Tongue (tissue), 2 donors: Measurements from ENCODE around the gene ZNF560. TPM values are rescaled to one million over a fixed set of nuclear protein-coding genes. Genes with fewer than 3 reads are reported as not detected.
A peak's percentile ranks its signal among the peaks of the same experiment; 100 is the strongest.
"Not testable (repeated sequence)": the region's sequence is repeated elsewhere in the genome, so short reads cannot be mapped to it uniquely, and the experiment has no call there.

Experiments
- DNase-seq: peaks from one replicate; pipeline ENCODE4 v3.0.0-alpha.2; 2015
- total RNA-seq: library from RNA; depleted of rRNA; stranded (reverse); fragments of >200 nt; gene quantifications from one replicate; pipeline ENCODE4 v1.2.3, GENCODE V29; 2014

The ZNF560 gene
- total RNA-seq, result not detected

GRCh38 chr19:9498183-9498902, at the start of gene ZNF560:
TSS of gene ZNF560 (minus strand) at chr19:9498616. CDS start at chr19:9475313, 23,303 bp downstream.
- DNase-seq, result no peak

GRCh38 chr19:9547870-9548269, 49.5 kb upstream of the ZNF560 start:
- DNase-seq, result no peak

- not testable (repeated sequence) for DNase-seq
Observed at GRCh38 chr19:9541281-9541680, 42.9 kb upstream of the ZNF560 start.

GRCh38 chr19:9539921-9540320, 41.5 kb upstream of the ZNF560 start:
- DNase-seq, result not testable (repeated sequence)

GRCh38 chr19:9539201-9539600, 40.8 kb upstream of the ZNF560 start:
- DNase-seq, result not testable (repeated sequence)

- DNase-seq, result peak; percentile 97
Observed at GRCh38 chr19:9538183-9539058, 40.0 kb upstream of the ZNF560 start, which contains the start of gene ZNF426. TSS of gene ZNF426 (minus strand) at chr19:9538645. CDS start at chr19:9536232, 2,413 bp downstream.

- no peak for DNase-seq
Observed at GRCh38 chr19:9535934-9536333, 37.5 kb upstream of the ZNF560 start.

- DNase-seq, result no peak
Observed at GRCh38 chr19:9531933-9532332, 33.5 kb upstream of the ZNF560 start.

GRCh38 chr19:9528757-9529336, 30.4 kb upstream of the ZNF560 start:
- no peak for DNase-seq

GRCh38 chr19:9523885-9524474, 25.6 kb upstream of the ZNF560 start:
- no peak for DNase-seq

- DNase-seq, result no peak
Observed at GRCh38 chr19:9507285-9507684, 8.9 kb upstream of the ZNF560 start.

- no peak for DNase-seq
Observed at GRCh38 chr19:9500796-9501195, 2.4 kb upstream of the ZNF560 start.

GRCh38 chr19:9494096-9494495, 4.3 kb downstream of the ZNF560 start:
- DNase-seq, result no peak

- DNase-seq, result no peak
Observed at GRCh38 chr19:9487016-9487415, 11.4 kb downstream of the ZNF560 start.

- DNase-seq, result no peak
Observed at GRCh38 chr19:9485140-9485539, 13.3 kb downstream of the ZNF560 start.

GRCh38 chr19:9474975-9475374, 23.4 kb downstream of the ZNF560 start:
- no peak for DNase-seq

GRCh38 chr19:9467161-9467560, 31.3 kb downstream of the ZNF560 start:
- DNase-seq, result no peak

GRCh38 chr19:9461938-9462337, 36.5 kb downstream of the ZNF560 start:
- no peak for DNase-seq

GRCh38 chr19:9456018-9456689, 42.3 kb downstream of the ZNF560 start:
- no peak for DNase-seq

- DNase-seq, result no peak
Observed at GRCh38 chr19:9453953-9454352, 44.5 kb downstream of the ZNF560 start.

- no peak for DNase-seq
Observed at GRCh38 chr19:9445037-9445436, 53.4 kb downstream of the ZNF560 start.

- DNase-seq, result no peak
Observed at GRCh38 chr19:9436358-9436757, 62.1 kb downstream of the ZNF560 start.
